CD14-positive monocyte (primary cell): ENCODE data around the gene CDSN. TPM values are rescaled to one million over a fixed set of nuclear protein-coding genes. Genes with fewer than 3 reads are reported as not detected.

ENCODE experiments used
- DNase-seq, 3 donors: peaks; one replicate each; pipeline ENCODE4 v3.0.0-alpha.2; 2011 to 2022
- H2AFZ ChIP-seq: 2 replicates; pipeline ENCODE4 v1.6.0; 2012; ENCODE audit warnings: mild to moderate bottlenecking, low read depth, low read length, inconsistent platforms; ENCODE audit not compliant: insufficient read depth, poor library complexity, severe bottlenecking
- H3K27ac ChIP-seq, 2 donors: 1 replicate in 1 of 2; 2 replicates in 1 of 2; pipeline ENCODE4 v1.5.1; 2012 to 2013; ENCODE audit warnings: low read length in 2 of 2, control low read depth in 1 of 2, inconsistent platforms in 1 of 2, low read depth in 1 of 2, mild to moderate bottlenecking in 1 of 2
- H3K27me3 ChIP-seq, 2 donors: one replicate each; pipeline versions ENCODE4 v1.6.0 to v1.6.1; 2011 to 2013; ENCODE audit warnings: low read length in 2 of 2; ENCODE audit not compliant: control insufficient read depth in 2 of 2, insufficient read depth in 2 of 2
- H3K36me3 ChIP-seq, 2 donors: replicated peaks in 1 of 2; 1 replicate in 1 of 2; 2 replicates in 1 of 2; pipeline versions ENCODE4 v1.5.1 to v1.6.1; 2012 to 2013; ENCODE audit warnings: low read length in 2 of 2, control low read depth in 1 of 2, inconsistent platforms in 1 of 2, mild to moderate bottlenecking in 1 of 2; ENCODE audit not compliant: insufficient read depth in 2 of 2, control insufficient read depth in 1 of 2
- H3K4me1 ChIP-seq, 2 donors: 1 replicate in 1 of 2; 2 replicates in 1 of 2; pipeline versions ENCODE4 v1.5.1 to v1.6.1; 2012 to 2013; ENCODE audit warnings: low read length in 2 of 2, control low read depth in 1 of 2, inconsistent platforms in 1 of 2, mild to moderate bottlenecking in 1 of 2, moderate library complexity in 1 of 2; ENCODE audit not compliant: insufficient read depth in 2 of 2, control insufficient read depth in 1 of 2
- H3K4me2 ChIP-seq: replicated peaks from 2 replicates; pipeline ENCODE3; 2012; ENCODE audit warnings: low read length, moderate library complexity, mild to moderate bottlenecking; ENCODE audit not compliant: poor library complexity, severe bottlenecking; ENCODE audit errors: extremely low read depth
- H3K4me3 ChIP-seq, 3 experiments: fragments of 200-600 bp in 1 of 3; sonication (generic) in 1 of 3; replicated peaks in 1 of 3; 1 replicate in 2 of 3; 2 replicates in 1 of 3; pipeline ENCODE4 v1.5.1; 2011 to 2013; ENCODE audit warnings: low read length in 3 of 3, mild to moderate bottlenecking in 3 of 3, control low read depth in 2 of 3, low read depth in 2 of 3, inconsistent platforms in 1 of 3, moderate library complexity in 1 of 3
- H3K79me2 ChIP-seq: 2 replicates; pipeline ENCODE4 v1.6.0; 2012; ENCODE audit warnings: mild to moderate bottlenecking, control low read depth, inconsistent platforms, low read length, moderate library complexity; ENCODE audit not compliant: insufficient read depth
- H3K9ac ChIP-seq: 2 replicates; pipeline ENCODE4 v1.6.0; 2017; ENCODE audit warnings: low read length, mild to moderate bottlenecking; ENCODE audit not compliant: insufficient read depth, poor library complexity, severe bottlenecking
- H3K9me3 ChIP-seq, 2 donors: replicated peaks in 1 of 2; 1 replicate in 1 of 2; 2 replicates in 1 of 2; pipeline versions ENCODE4 v1.5.1 to v1.6.1; 2012 to 2013; ENCODE audit warnings: low read length in 2 of 2, control low read depth in 1 of 2; ENCODE audit not compliant: control insufficient read depth in 1 of 2, insufficient read depth in 1 of 2
- H4K20me1 ChIP-seq: 2 replicates; pipeline ENCODE4 v1.6.0; 2012; ENCODE audit warnings: mild to moderate bottlenecking, low read length, control low read depth, moderate library complexity; ENCODE audit not compliant: insufficient read depth
- H3K27ac Mint-ChIP-seq, 7 donors: one replicate each; pipeline ENCODE4 v1.8.0; 2020; ENCODE audit warnings: mild to moderate bottlenecking in 7 of 7, mixed read lengths in 7 of 7, moderate library complexity in 6 of 7, inconsistent platforms in 2 of 7
- H3K27me3 Mint-ChIP-seq, 3 donors: one replicate each; pipeline ENCODE4 v1.8.0; 2021 to 2022; ENCODE audit warnings: low read depth in 3 of 3, mild to moderate bottlenecking in 3 of 3, mixed read lengths in 3 of 3, moderate library complexity in 3 of 3, inconsistent platforms in 1 of 3
- H3K36me3 Mint-ChIP-seq, 2 donors: one replicate each; pipeline ENCODE4 v1.8.0; 2020; ENCODE audit warnings: mixed read lengths in 2 of 2, inconsistent platforms in 1 of 2, mild to moderate bottlenecking in 1 of 2
- H3K4me1 Mint-ChIP-seq: one replicate; pipeline ENCODE4 v1.8.0; 2020; ENCODE audit warnings: mild to moderate bottlenecking, mixed read lengths
- H3K4me3 Mint-ChIP-seq, 2 donors: one replicate each; pipeline ENCODE4 v1.8.0; 2020; ENCODE audit warnings: mild to moderate bottlenecking in 2 of 2, mixed read lengths in 2 of 2, moderate library complexity in 1 of 2
- H3K9me3 Mint-ChIP-seq, 7 donors: one replicate each; pipeline ENCODE4 v1.8.0; 2020 to 2022; ENCODE audit warnings: mixed read lengths in 7 of 7, mild to moderate bottlenecking in 6 of 7, moderate library complexity in 6 of 7, inconsistent platforms in 2 of 7
- whole genome bisulfite sequencing: methylation state at CpG from one replicate; pipeline ENCODE4 v1.1.5; 2013; ENCODE audit warnings: missing lambda C conversion rate; ENCODE audit not compliant: insufficient coverage; 5-methylcytosine and 5-hydroxymethylcytosine counted together
- intact Hi-C, 2 donors: fragments of 100-400 bp; cut with micrococcal nuclease; formaldehyde crosslinking; loops; one replicate each; pipeline versions ENCODE4 v1.15.0 to v1.15.1; 2023
- polyA plus RNA-seq, 3 donors: library from polyadenylated mRNA; depleted of rRNA in 1 of 3; unstranded in 2 of 3; stranded (reverse) in 1 of 3; fragments of 300-500 nt in 2 of 3; fragments of >200 nt in 1 of 3; fragmentation: Illumina TruSeq in 2 of 3; gene quantifications; 1 replicate in 2 of 3; 2 replicates in 1 of 3; pipeline ENCODE4 v1.2.3, GENCODE V29; 2012 to 2021
- TF ChIP-seq, protein P1 (sequence below): fragments of 200-600 bp; IDR thresholded peaks from one replicate; pipeline ENCODE4 v1.8.0; 2022; ENCODE audit warnings: antibody characterized with exemption, mild to moderate bottlenecking

CDSN gene
- polyA plus RNA-seq, 3 donors, result not detected

DNA sequence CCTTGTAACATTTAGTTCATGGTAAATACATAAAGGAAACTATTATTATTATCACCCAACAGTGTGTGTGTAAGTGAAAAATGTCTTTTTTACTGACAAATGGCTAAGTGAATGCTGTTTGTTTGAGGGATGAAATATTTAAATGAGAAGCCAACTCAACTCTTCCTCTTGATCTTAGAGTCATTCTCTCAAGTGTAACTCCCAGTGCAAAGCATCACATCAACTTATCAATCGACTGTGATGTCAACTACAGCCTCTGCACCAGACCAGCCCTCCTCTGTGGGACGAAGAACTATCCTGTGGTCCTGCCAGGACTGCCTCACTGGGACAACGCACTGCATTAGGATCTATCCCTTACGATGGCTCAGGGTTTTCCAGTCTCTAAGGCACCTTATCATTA is 13.2 kb downstream of the CDSN start:
- H3K9me3 ChIP-seq, result no peaks in the 10 kb centered on the region
- peak overlapping the region in 1 of 7 donors; percentile 33 for H3K27ac Mint-ChIP-seq
- H3K27me3 ChIP-seq, result peaks cover 0 to 3% of the 10 kb centered on the region in 2 donors
- no peaks in the 10 kb centered on the region for H3K36me3 ChIP-seq
- no peak overlapping the region for H3K4me2 ChIP-seq
- intact Hi-C loops, result no loop called here
- TF ChIP-seq, protein P1, sequence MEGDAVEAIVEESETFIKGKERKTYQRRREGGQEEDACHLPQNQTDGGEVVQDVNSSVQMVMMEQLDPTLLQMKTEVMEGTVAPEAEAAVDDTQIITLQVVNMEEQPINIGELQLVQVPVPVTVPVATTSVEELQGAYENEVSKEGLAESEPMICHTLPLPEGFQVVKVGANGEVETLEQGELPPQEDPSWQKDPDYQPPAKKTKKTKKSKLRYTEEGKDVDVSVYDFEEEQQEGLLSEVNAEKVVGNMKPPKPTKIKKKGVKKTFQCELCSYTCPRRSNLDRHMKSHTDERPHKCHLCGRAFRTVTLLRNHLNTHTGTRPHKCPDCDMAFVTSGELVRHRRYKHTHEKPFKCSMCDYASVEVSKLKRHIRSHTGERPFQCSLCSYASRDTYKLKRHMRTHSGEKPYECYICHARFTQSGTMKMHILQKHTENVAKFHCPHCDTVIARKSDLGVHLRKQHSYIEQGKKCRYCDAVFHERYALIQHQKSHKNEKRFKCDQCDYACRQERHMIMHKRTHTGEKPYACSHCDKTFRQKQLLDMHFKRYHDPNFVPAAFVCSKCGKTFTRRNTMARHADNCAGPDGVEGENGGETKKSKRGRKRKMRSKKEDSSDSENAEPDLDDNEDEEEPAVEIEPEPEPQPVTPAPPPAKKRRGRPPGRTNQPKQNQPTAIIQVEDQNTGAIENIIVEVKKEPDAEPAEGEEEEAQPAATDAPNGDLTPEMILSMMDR, result no peak
- 100% methylated on average over 1 of the region's 4 CpGs for WGBS
- H4K20me1 ChIP-seq, result no peaks in the 10 kb centered on the region
- H3K79me2 ChIP-seq, result no peaks in the 10 kb centered on the region
- H2AFZ ChIP-seq, result no peak overlapping the region
- no peaks in the 10 kb centered on the region for H3K36me3 Mint-ChIP-seq
- H3K9ac ChIP-seq, result no peak overlapping the region
- no peak overlapping the region for H3K4me3 Mint-ChIP-seq
- no peaks in the 10 kb centered on the region for H3K9me3 Mint-ChIP-seq
- peaks cover 24% of the 10 kb centered on the region for H3K4me1 Mint-ChIP-seq
- H3K27ac ChIP-seq, result no peak overlapping the region
- no peak for DNase-seq
- peaks cover 11 to 13% of the 10 kb centered on the region in 2 donors for H3K4me1 ChIP-seq
- H3K4me3 ChIP-seq, result no peak overlapping the region
- H3K27me3 Mint-ChIP-seq, result peaks cover 8 to 14% (median 10%) of the 10 kb centered on the region in 3 donors

- H3K36me3 Mint-ChIP-seq, result no peaks in the 10 kb centered on the region
- H4K20me1 ChIP-seq, result no peaks in the 10 kb centered on the region
- peaks cover 8% of the 10 kb centered on the region for H3K4me1 Mint-ChIP-seq
- TF ChIP-seq, protein P1, result no peak
- H3K4me1 ChIP-seq, result no peaks in the 10 kb centered on the region
- no peaks in the 10 kb centered on the region for H3K36me3 ChIP-seq
- H3K9me3 Mint-ChIP-seq, result no peaks in the 10 kb centered on the region
- H3K27ac ChIP-seq, result no peak overlapping the region
- no peak overlapping the region for H3K4me3 ChIP-seq
- no peak overlapping the region for H2AFZ ChIP-seq
- H3K4me2 ChIP-seq, result no peak overlapping the region
- H3K79me2 ChIP-seq, result no peaks in the 10 kb centered on the region
- peaks cover 0 to 7% (median 2%) of the 10 kb centered on the region in 3 donors for H3K27me3 Mint-ChIP-seq
- WGBS, result 100% methylated on average over 2 of the region's 2 CpGs
- intact Hi-C loops, result no loop called here
- H3K9ac ChIP-seq, result no peak overlapping the region
- no peaks in the 10 kb centered on the region for H3K27me3 ChIP-seq
- no peak overlapping the region for H3K27ac Mint-ChIP-seq
- no peak for DNase-seq
- no peak overlapping the region for H3K4me3 Mint-ChIP-seq
- no peaks in the 10 kb centered on the region for H3K9me3 ChIP-seq
These were observed 17.1 kb downstream of the CDSN start for GRCh38 chr6:31103136-31103535.
